Measurements from ENCODE around the gene ST6GALNAC5. TPM values are rescaled to one million over a fixed set of nuclear protein-coding genes. Genes with fewer than 3 reads are reported as not detected.

The ST6GALNAC5 gene
- total RNA-seq, 3 donors from 2014 or later (not counting 1 experiment from before 2014, with no cell fraction given) = not detected

- H3K27me3 Mint-ChIP-seq (ENCODE audit: low read depth in 2 of 2) = peaks cover 6 to 8% of the 10 kb centered on the region in 2 donors
- intact Hi-C loops (cut with micrococcal nuclease) = no loop called here
Measured at GRCh38 chr1:77065693-77066342, 198.5 kb downstream of the ST6GALNAC5 start.

GRCh38 chr1:77068013-77068412 lies 200.7 kb downstream of the ST6GALNAC5 start:
- no peak overlapping the region for H3K27ac ChIP-seq (ENCODE audit: low read length)
- H3K4me3 ChIP-seq (ENCODE audit: low read length) = no peak overlapping the region
- H3K27ac Mint-ChIP-seq = no peak overlapping the region
- no peaks in the 10 kb centered on the region for H3K27me3 ChIP-seq (ENCODE audit: control insufficient read depth, insufficient read depth, low read length)
- no peak for DNase-seq
- H3K36me3 ChIP-seq (ENCODE audit: control insufficient read depth, insufficient read depth, low read length) = no peaks in the 10 kb centered on the region
- WGBS (ENCODE audit: insufficient coverage) = 93% methylated on average over 2 of the region's 2 CpGs
- intact Hi-C loops (cut with micrococcal nuclease) = no loop called here
- H3K9me3 Mint-ChIP-seq = no peaks in the 10 kb centered on the region
- no peak overlapping the region for H3K4me3 Mint-ChIP-seq
- no peaks in the 10 kb centered on the region for H3K4me1 Mint-ChIP-seq
- H3K4me1 ChIP-seq (ENCODE audit: control insufficient read depth, insufficient read depth, low read length) = no peaks in the 10 kb centered on the region
- TF ChIP-seq CTCF (IDR thresholded peaks at IDR 0.05) = no peak
- peaks cover 0 to 2% of the 10 kb centered on the region in 2 donors for H3K27me3 Mint-ChIP-seq (ENCODE audit: low read depth in 2 of 2)
- H3K9me3 ChIP-seq (ENCODE audit: control insufficient read depth, insufficient read depth, low read length) = no peaks in the 10 kb centered on the region
- H3K36me3 Mint-ChIP-seq = no peaks in the 10 kb centered on the region
- no peak for ATAC-seq

More at GRCh38 chr1:77065693-77066342, 198.5 kb downstream of the ST6GALNAC5 start:
- no peaks in the 10 kb centered on the region for H3K4me1 ChIP-seq (ENCODE audit: control insufficient read depth, insufficient read depth, low read length)
- H3K36me3 ChIP-seq (ENCODE audit: control insufficient read depth, insufficient read depth, low read length) = no peaks in the 10 kb centered on the region
- DNase-seq (no peak), ATAC-seq (no peak)
- Mint-ChIP-seq H3K27ac (no peak overlapping the region), H3K4me3 (no peak overlapping the region), H3K36me3 (no peaks in the 10 kb centered on the region), H3K9me3 (no peaks in the 10 kb centered on the region), H3K4me1 (no peaks in the 10 kb centered on the region)
- no peak overlapping the region for H3K4me3 ChIP-seq (ENCODE audit: low read length)
- H3K27me3 ChIP-seq (ENCODE audit: control insufficient read depth, insufficient read depth, low read length) = no peaks in the 10 kb centered on the region
- H3K27ac ChIP-seq (ENCODE audit: low read length) = no peak overlapping the region
- no peaks in the 10 kb centered on the region for H3K9me3 ChIP-seq (ENCODE audit: control insufficient read depth, insufficient read depth, low read length)
- no peak for TF ChIP-seq CTCF (IDR thresholded peaks at IDR 0.05)
- WGBS (ENCODE audit: insufficient coverage) = 77% methylated on average over 6 of the region's 7 CpGs

GRCh38 chr1:77076759-77077158 lies 209.5 kb downstream of the ST6GALNAC5 start:
- no peak for TF ChIP-seq CTCF (IDR thresholded peaks at IDR 0.05)
- Histone ChIP-seq H3K27me3 (ENCODE audit: control insufficient read depth, insufficient read depth, low read length) (no peaks in the 10 kb centered on the region), H3K4me1 (ENCODE audit: control insufficient read depth, insufficient read depth, low read length) (no peaks in the 10 kb centered on the region), H3K4me3 (ENCODE audit: low read length) (no peak overlapping the region), H3K9me3 (ENCODE audit: control insufficient read depth, insufficient read depth, low read length) (no peaks in the 10 kb centered on the region), H3K27ac (ENCODE audit: low read length) (no peak overlapping the region), H3K36me3 (ENCODE audit: control insufficient read depth, insufficient read depth, low read length) (no peaks in the 10 kb centered on the region)
- no peaks in the 10 kb centered on the region for H3K4me1 Mint-ChIP-seq
- 32% methylated on average over 2 of the region's 2 CpGs for WGBS (ENCODE audit: insufficient coverage)
- DNase-seq (no peak), ATAC-seq (no peak)
- H3K9me3 Mint-ChIP-seq = no peaks in the 10 kb centered on the region
- no peaks in the 10 kb centered on the region for H3K36me3 Mint-ChIP-seq
- intact Hi-C loops (cut with micrococcal nuclease) = no loop called here
- no peak overlapping the region for H3K4me3 Mint-ChIP-seq
- peaks cover 14 to 32% of the 10 kb centered on the region in 2 donors for H3K27me3 Mint-ChIP-seq (ENCODE audit: low read depth in 2 of 2)
- no peak overlapping the region for H3K27ac Mint-ChIP-seq

- Histone ChIP-seq H3K4me3 (ENCODE audit: low read length) (no peak overlapping the region), H3K36me3 (ENCODE audit: control insufficient read depth, insufficient read depth, low read length) (no peaks in the 10 kb centered on the region), H3K27ac (ENCODE audit: low read length) (no peak overlapping the region), H3K4me1 (ENCODE audit: control insufficient read depth, insufficient read depth, low read length) (no peaks in the 10 kb centered on the region), H3K27me3 (ENCODE audit: control insufficient read depth, insufficient read depth, low read length) (no peaks in the 10 kb centered on the region), H3K9me3 (ENCODE audit: control insufficient read depth, insufficient read depth, low read length) (no peaks in the 10 kb centered on the region)
- DNase-seq (no peak), ATAC-seq (no peak)
- peaks cover 5 to 12% of the 10 kb centered on the region in 2 donors for H3K27me3 Mint-ChIP-seq (ENCODE audit: low read depth in 2 of 2)
- no peaks in the 10 kb centered on the region for H3K4me1 Mint-ChIP-seq
- no peak overlapping the region for H3K27ac Mint-ChIP-seq
- TF ChIP-seq CTCF (IDR thresholded peaks at IDR 0.05) = no peak
- no peaks in the 10 kb centered on the region for H3K9me3 Mint-ChIP-seq
- 82% methylated on average over 4 of the region's 4 CpGs for WGBS (ENCODE audit: insufficient coverage)
- H3K4me3 Mint-ChIP-seq = no peak overlapping the region
- intact Hi-C loops (cut with micrococcal nuclease) = no loop called here
- no peaks in the 10 kb centered on the region for H3K36me3 Mint-ChIP-seq
Measured at GRCh38 chr1:77081834-77082233, 214.6 kb downstream of the ST6GALNAC5 start.
